ENCODE results near the gene RET.

RET gene

GRCh38 chr10:43061760-43062159 lies 15.1 kb upstream of the RET start:
- DNase-seq: no peak

- DNase-seq: no peak
Measured at GRCh38 chr10:43062402-43063160, 14.3 kb upstream of the RET start.

- DNase-seq: no peak
Measured at GRCh38 chr10:43064331-43065075, 12.4 kb upstream of the RET start.

- no peak for DNase-seq
Measured at GRCh38 chr10:43065234-43065633, 11.6 kb upstream of the RET start.

GRCh38 chr10:43065761-43066160 lies 11.1 kb upstream of the RET start:
- DNase-seq: no peak

GRCh38 chr10:43066481-43066880 lies 10.4 kb upstream of the RET start:
- DNase-seq: no peak

- DNase-seq: no peak
Measured at GRCh38 chr10:43067391-43068135, 9.3 kb upstream of the RET start.

GRCh38 chr10:43068136-43068395 lies 8.8 kb upstream of the RET start:
- no peak for DNase-seq

- no peak for DNase-seq
Measured at GRCh38 chr10:43068471-43069210, 8.2 kb upstream of the RET start.

- no peak for DNase-seq
Measured at GRCh38 chr10:43069211-43069515, 7.7 kb upstream of the RET start.

GRCh38 chr10:43069579-43069978 lies 7.3 kb upstream of the RET start:
- DNase-seq: no peak

GRCh38 chr10:43070121-43071085 lies 6.5 kb upstream of the RET start:
- no peak for DNase-seq

GRCh38 chr10:43071865-43072650 lies 4.8 kb upstream of the RET start:
- DNase-seq: no peak

- no peak for DNase-seq
Measured at GRCh38 chr10:43073191-43073590, 3.7 kb upstream of the RET start.

- no peak for DNase-seq
Measured at GRCh38 chr10:43073721-43074120, 3.1 kb upstream of the RET start.

- no peak for DNase-seq
Measured at GRCh38 chr10:43074409-43074808, 2.5 kb upstream of the RET start.

- DNase-seq: no peak
Measured at GRCh38 chr10:43074827-43075611, 1.9 kb upstream of the RET start.

GRCh38 chr10:43075612-43076003 lies 1.3 kb upstream of the RET start:
- no peak for DNase-seq

GRCh38 chr10:43076311-43076875 lies 476 bp upstream of the RET start:
- no peak for DNase-seq

Measured in amygdala (tissue), 56 donors.